ENCODE measurements around the gene OR8G1. TPM values are rescaled to one million over a fixed set of nuclear protein-coding genes. Genes with fewer than 3 reads are reported as not detected.

OR8G1 gene, protein sequence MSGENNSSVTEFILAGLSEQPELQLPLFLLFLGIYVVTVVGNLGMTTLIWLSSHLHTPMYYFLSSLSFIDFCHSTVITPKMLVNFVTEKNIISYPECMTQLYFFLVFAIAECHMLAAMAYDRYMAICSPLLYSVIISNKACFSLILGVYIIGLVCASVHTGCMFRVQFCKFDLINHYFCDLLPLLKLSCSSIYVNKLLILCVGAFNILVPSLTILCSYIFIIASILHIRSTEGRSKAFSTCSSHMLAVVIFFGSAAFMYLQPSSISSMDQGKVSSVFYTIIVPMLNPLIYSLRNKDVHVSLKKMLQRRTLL
- total RNA-seq (not detected in 2 replicates), polyA plus RNA-seq (not detected in 2 replicates)

DNA sequence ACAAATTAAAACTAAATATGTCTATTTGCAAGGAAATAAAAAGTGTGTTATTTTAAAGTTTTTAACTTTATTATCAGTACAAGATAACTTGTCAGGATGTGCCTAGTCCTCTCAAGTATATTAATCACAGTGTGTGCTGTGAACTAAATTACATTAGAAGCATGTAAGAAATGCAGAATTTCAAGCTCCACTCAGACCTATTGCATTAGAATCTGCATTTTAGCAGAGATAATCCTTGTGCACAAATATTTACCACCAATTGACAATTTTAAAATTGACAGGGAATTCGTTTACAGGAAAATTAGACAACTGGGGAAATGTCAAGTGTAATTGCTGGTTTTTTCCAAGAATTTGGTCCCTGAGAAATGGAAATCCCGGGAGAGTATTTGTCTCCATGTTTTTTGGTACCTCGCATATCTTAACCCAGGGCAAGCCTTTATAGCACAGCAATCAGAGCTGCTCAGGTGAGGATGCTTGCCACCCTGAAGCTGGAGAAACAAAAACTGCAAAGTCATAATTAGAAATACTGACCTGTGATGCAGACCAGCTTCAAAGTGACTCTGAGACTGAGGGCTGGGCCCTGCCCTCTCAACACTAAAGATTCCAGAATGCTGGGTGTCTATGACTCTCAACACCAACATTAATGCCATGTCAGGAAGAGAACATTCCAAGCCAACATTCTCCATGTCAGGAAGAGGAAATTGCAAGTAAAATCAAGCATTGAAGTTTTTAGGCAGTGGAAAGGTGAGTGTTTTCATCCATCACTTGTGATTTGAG, at the start of gene OR8G1:
Gene OR8G1, plus strand, starts transcription at position 475 of the 777 bp plus-strand sequence. CDS start 8,581 bp downstream, outside the sequence.
- TF ChIP-seq, protein P1, sequence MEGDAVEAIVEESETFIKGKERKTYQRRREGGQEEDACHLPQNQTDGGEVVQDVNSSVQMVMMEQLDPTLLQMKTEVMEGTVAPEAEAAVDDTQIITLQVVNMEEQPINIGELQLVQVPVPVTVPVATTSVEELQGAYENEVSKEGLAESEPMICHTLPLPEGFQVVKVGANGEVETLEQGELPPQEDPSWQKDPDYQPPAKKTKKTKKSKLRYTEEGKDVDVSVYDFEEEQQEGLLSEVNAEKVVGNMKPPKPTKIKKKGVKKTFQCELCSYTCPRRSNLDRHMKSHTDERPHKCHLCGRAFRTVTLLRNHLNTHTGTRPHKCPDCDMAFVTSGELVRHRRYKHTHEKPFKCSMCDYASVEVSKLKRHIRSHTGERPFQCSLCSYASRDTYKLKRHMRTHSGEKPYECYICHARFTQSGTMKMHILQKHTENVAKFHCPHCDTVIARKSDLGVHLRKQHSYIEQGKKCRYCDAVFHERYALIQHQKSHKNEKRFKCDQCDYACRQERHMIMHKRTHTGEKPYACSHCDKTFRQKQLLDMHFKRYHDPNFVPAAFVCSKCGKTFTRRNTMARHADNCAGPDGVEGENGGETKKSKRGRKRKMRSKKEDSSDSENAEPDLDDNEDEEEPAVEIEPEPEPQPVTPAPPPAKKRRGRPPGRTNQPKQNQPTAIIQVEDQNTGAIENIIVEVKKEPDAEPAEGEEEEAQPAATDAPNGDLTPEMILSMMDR (IDR thresholded peaks at IDR 0.05; ENCODE audit: low read depth, low read length), result no peak
- H3K27ac ChIP-seq, result no peak within 1 kb of the TSS
- no peak for DNase-seq (ENCODE audit: low read depth in 1 of 2, low spot score in 1 of 2)
- H3K4me1 ChIP-seq (ENCODE audit: low read depth), result no peaks in the 10 kb centered on the region
- H3K36me3 ChIP-seq, result no peaks in the 10 kb centered on the region
- no peaks in the 10 kb centered on the region for H3K27me3 ChIP-seq
- H3K4me3 ChIP-seq, result no peak within 1 kb of the TSS
- H3K9me3 ChIP-seq (ENCODE audit: low read depth), result no peaks in the 10 kb centered on the region

DNA sequence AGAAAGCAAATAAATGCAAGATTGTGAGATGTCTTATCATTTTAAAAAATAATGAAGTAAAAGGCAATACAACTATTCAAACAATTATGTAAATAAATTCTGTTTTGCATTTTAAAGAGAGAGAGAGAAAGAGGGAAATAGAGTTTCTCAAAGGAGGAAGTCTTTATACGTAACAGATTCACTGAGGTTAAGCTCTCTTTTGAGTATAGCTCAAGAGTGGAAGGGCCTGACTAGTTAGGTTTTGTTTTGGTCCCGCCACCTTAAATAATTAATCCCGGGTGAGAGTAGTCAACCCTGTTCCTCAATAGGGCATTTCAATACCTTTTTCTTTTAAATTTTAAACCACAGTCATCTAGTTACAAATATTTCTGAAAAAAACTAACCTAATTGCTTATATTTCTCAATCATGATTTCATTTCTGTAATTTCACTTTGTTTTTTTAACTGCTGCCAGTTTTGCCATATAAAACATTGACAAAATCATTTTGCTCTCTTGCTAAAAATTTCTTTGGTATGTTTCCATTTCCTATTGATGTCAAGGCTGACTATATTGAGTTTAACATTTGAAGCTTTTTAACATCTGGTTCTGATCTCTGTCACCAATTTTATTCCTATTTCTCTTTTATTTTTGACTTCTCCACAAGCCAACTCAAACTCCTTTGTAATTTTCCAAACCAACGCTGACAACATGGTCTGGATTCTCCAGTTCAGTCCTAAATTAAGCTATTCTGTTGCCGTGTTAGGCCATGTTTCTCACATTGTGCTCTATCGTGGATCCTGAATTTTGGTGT, 47.5 kb upstream of the OR8G1 start:
- no peak overlapping the region for H3K4me3 ChIP-seq
- TF ChIP-seq, protein P1 (IDR thresholded peaks at IDR 0.05; ENCODE audit: low read depth, low read length), result no peak
- no peaks in the 10 kb centered on the region for H3K9me3 ChIP-seq (ENCODE audit: low read depth)
- no peak overlapping the region for H3K27ac ChIP-seq
- no peaks in the 10 kb centered on the region for H3K4me1 ChIP-seq (ENCODE audit: low read depth)
- H3K27me3 ChIP-seq, result no peaks in the 10 kb centered on the region
- H3K36me3 ChIP-seq, result no peaks in the 10 kb centered on the region
- DNase-seq (ENCODE audit: low read depth in 1 of 2, low spot score in 1 of 2), result no peak

DNA sequence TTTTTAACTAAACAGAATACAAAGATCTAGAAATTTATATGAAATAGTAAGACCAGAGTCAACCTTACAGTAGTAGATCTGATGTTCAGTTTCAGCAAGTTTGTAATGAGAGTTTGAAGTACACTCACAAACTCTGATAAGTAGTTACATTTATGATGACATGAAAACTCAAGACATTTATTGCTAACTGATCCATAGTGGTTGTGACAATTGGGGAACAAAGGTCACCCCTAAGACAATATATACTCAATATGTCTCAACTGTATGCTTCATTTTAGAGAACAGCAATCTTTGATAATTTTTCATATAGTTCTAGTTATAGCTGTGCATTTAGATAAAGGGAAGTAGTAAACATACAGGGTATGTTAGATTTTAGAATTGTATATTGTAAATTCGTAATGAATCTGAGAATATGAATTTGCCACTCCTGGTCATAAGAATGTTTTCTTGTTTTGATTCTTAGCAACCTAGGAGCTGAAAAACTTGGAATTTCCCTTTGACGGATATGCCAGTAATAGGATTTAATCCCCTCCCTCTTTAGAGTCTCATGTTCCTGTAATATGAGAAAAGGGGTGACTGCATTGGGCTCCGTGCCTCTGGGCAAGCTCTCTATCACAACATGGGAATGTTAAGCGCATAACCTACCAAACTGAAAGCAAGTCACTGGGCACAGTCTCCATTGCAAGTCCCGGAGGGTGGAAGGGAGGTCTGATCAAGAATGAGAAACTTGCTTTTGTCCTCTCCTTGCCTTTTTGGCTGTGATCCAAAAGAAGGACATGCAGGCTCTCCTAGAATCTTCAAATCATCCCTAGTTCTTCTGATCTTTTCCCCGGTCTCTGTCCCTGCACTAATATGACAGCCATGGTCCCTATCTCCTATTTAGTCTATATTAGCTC, 46.4 kb upstream of the OR8G1 start:
- Histone ChIP-seq H3K4me1 (ENCODE audit: low read depth) (no peaks in the 10 kb centered on the region), H3K4me3 (no peak overlapping the region), H3K36me3 (no peaks in the 10 kb centered on the region), H3K9me3 (ENCODE audit: low read depth) (no peaks in the 10 kb centered on the region), H3K27me3 (no peaks in the 10 kb centered on the region), H3K27ac (no peak overlapping the region)
- peak in 1 of 2 donors; percentile 32 for DNase-seq (ENCODE audit: low read depth in 1 of 2, low spot score in 1 of 2)
- TF ChIP-seq, protein P1 (IDR thresholded peaks at IDR 0.05; ENCODE audit: low read depth, low read length), result no peak

DNA sequence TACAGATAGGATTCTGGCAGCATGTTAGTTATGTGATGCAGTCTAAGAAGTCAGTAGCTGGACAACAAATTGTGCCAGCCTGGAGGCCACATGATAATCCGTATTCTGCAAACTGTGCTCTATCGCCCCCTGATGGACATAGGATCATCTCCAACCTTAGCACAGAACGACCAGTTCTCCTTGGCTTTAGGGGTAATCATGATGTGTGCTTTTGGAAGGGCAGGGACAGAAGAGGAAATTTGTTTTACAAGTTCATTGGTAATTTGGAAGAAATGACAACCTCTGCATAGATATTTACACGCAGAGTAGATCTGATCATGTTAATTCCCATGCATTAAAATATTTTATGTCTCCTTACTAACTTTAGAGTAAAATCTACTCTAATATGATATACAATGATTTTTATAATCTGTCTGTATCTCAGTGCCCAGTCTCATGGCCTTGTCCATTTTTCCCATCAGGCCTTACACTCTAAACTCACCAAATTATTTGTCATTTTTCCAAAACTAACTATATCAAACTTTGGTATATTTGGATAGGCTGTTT, 45.6 kb upstream of the OR8G1 start:
- Histone ChIP-seq H3K27me3 (no peaks in the 10 kb centered on the region), H3K4me3 (no peak overlapping the region), H3K9me3 (ENCODE audit: low read depth) (no peaks in the 10 kb centered on the region), H3K36me3 (no peaks in the 10 kb centered on the region), H3K4me1 (ENCODE audit: low read depth) (no peaks in the 10 kb centered on the region), H3K27ac (no peak overlapping the region)
- DNase-seq (ENCODE audit: low read depth in 1 of 2, low spot score in 1 of 2), result peak; percentile 32 to 82
- TF ChIP-seq, protein P1 (IDR thresholded peaks at IDR 0.05; ENCODE audit: low read depth, low read length), result peak; percentile 92
